Measurements from ENCODE around the gene KIF26B.

The KIF26B gene

DNA sequence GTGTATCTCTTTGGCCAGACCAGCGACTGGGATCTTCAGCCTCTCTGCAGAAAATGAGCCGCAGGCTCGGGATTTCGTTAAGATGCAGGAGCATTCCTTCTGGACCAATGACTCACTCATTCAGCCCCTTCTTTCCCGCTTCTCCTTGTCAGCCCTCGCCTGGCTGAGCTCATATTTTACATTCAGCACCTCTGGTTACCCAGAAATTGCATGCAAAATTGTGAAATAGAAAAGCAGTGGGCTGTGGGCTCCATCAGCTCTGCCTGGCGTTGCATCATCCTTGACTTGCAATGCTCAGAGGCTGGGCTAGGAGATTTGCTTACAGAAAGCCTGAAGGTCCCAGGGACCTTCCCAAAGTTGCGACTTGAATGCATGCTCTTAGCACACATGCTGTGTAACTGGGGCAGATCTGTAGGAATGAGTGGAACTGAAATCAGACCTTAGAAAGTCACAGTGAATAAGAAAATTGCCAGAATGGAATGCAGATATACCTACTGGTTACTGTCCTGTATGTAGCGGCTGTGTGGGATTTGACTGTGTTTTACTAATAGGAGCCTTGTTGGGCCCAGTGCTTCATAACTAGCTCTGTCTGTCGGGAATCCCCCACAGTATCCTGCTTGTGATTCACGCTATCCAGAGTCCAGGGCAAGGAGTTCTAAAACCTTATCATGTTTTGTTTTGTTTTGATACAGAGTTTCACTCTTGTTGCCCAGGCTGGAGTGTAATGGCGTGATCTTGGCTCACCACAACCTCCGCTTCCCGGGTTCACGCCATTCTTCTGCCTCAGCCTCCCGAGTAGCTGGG is 444.8 kb downstream of the KIF26B start:
- H3K4me2 ChIP-seq (ENCODE audit: low read depth, low read length, poor library complexity, severe bottlenecking), result no peak overlapping the region
- no peak overlapping the region for H3K9ac ChIP-seq (ENCODE audit: low read length)

DNA sequence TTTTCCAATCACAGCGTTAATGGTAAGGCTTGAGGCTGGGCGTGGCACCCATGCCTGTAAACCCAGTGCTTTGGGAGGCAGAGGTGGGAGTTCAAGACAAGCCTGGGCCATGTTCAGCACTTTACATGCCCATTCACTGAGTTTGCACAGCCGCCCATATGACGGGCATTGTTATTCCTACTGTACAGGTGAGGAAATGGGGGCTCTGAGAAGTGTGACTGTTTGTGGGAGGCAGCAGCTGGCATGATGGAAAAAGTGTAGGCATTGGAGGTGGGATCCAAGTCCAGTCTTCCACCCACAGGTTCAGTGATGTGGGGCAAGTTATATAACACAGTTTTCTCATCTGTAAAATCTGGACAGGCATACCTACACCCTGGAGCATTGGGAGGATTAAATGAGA is 445.9 kb downstream of the KIF26B start:
- no peaks in the 10 kb centered on the region for H3K36me3 ChIP-seq (ENCODE audit: low read length)
- H3K9me2 ChIP-seq (replicated peaks; ENCODE audit: insufficient read depth, low read length), result no peaks in the 10 kb centered on the region
- no peaks in the 10 kb centered on the region for H3K9me3 ChIP-seq (ENCODE audit: insufficient read depth, low read length)
- H3K4me3 ChIP-seq (ENCODE audit: insufficient read depth, low read length, poor library complexity, severe bottlenecking), result no peak overlapping the region
- H3F3A ChIP-seq (ENCODE audit: insufficient read depth), result no peaks in the 10 kb centered on the region
- H3K79me2 ChIP-seq (ENCODE audit: insufficient read depth, low read length), result no peaks in the 10 kb centered on the region
- H3K27me3 ChIP-seq (ENCODE audit: low read length), result no peaks in the 10 kb centered on the region
- no peak overlapping the region for H3K9ac ChIP-seq (ENCODE audit: low read length)
- H4K20me1 ChIP-seq (ENCODE audit: low read depth, low read length), result no peaks in the 10 kb centered on the region
- H2AFZ ChIP-seq (ENCODE audit: low read depth, low read length, severe bottlenecking), result no peak overlapping the region
- no peak overlapping the region for H3K27ac ChIP-seq (ENCODE audit: low read depth, low read length)
- TF ChIP-seq EZH2phosphoT487 (conservative IDR thresholded peaks at IDR 0.05; ENCODE audit: low read length), result no peak
- TF ChIP-seq, protein P1, sequence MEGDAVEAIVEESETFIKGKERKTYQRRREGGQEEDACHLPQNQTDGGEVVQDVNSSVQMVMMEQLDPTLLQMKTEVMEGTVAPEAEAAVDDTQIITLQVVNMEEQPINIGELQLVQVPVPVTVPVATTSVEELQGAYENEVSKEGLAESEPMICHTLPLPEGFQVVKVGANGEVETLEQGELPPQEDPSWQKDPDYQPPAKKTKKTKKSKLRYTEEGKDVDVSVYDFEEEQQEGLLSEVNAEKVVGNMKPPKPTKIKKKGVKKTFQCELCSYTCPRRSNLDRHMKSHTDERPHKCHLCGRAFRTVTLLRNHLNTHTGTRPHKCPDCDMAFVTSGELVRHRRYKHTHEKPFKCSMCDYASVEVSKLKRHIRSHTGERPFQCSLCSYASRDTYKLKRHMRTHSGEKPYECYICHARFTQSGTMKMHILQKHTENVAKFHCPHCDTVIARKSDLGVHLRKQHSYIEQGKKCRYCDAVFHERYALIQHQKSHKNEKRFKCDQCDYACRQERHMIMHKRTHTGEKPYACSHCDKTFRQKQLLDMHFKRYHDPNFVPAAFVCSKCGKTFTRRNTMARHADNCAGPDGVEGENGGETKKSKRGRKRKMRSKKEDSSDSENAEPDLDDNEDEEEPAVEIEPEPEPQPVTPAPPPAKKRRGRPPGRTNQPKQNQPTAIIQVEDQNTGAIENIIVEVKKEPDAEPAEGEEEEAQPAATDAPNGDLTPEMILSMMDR (IDR thresholded peaks at IDR 0.05; ENCODE audit: insufficient read depth, low read length, poor library complexity, severe bottlenecking), result no peak
- no peak overlapping the region for H3K4me2 ChIP-seq (ENCODE audit: low read depth, low read length, poor library complexity, severe bottlenecking)

More for the DNA sequence above, 444.8 kb downstream of the KIF26B start:
- H4K20me1 ChIP-seq (ENCODE audit: low read depth, low read length), result no peaks in the 10 kb centered on the region
- no peaks in the 10 kb centered on the region for H3K9me3 ChIP-seq (ENCODE audit: insufficient read depth, low read length)
- no peaks in the 10 kb centered on the region for H3K9me2 ChIP-seq (replicated peaks; ENCODE audit: insufficient read depth, low read length)
- no peaks in the 10 kb centered on the region for H3K36me3 ChIP-seq (ENCODE audit: low read length)
- H3F3A ChIP-seq (ENCODE audit: insufficient read depth), result no peaks in the 10 kb centered on the region
- no peaks in the 10 kb centered on the region for H3K27me3 ChIP-seq (ENCODE audit: low read length)
- H2AFZ ChIP-seq (ENCODE audit: low read depth, low read length, severe bottlenecking), result no peak overlapping the region
- no peak overlapping the region for H3K4me3 ChIP-seq (ENCODE audit: insufficient read depth, low read length, poor library complexity, severe bottlenecking)
- no peak for TF ChIP-seq EZH2phosphoT487 (conservative IDR thresholded peaks at IDR 0.05; ENCODE audit: low read length)
- TF ChIP-seq, protein P1 (IDR thresholded peaks at IDR 0.05; ENCODE audit: insufficient read depth, low read length, poor library complexity, severe bottlenecking), result no peak
- H3K27ac ChIP-seq (ENCODE audit: low read depth, low read length), result no peak overlapping the region
- H3K79me2 ChIP-seq (ENCODE audit: insufficient read depth, low read length), result no peaks in the 10 kb centered on the region

DNA sequence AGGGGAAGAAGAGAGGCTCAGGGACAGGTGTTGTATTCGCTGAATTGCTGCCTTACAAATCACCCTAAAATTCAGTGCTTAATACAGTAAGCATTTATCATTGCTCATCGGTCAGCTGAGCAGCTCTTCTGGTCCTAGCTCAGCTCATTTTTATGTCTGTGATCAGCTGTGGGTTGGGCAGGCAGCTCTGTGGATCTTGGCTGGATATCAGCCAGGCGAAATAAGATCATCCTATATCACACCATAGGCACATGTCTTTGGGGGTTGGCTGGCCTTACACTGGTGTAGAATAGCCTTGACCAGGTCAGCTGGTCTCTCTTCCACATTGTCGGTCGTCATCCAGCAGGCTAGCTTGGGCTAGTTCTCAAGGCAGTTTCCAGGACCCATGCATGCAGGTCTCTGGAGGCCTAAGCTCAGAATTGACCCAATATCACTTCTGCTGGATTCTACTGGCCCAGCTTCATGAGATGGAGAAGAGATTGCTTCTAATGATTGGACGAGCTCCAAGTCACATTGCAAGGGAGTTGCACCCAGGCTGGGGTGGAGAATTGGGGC is 448.6 kb downstream of the KIF26B start:
- H2AFZ ChIP-seq (ENCODE audit: low read depth, low read length, severe bottlenecking), result no peak overlapping the region
- no peaks in the 10 kb centered on the region for H3K27me3 ChIP-seq (ENCODE audit: low read length)
- H3K9me2 ChIP-seq (replicated peaks; ENCODE audit: insufficient read depth, low read length), result no peaks in the 10 kb centered on the region
- no peaks in the 10 kb centered on the region for H3K9me3 ChIP-seq (ENCODE audit: insufficient read depth, low read length)
- no peaks in the 10 kb centered on the region for H3K79me2 ChIP-seq (ENCODE audit: insufficient read depth, low read length)
- H3K36me3 ChIP-seq (ENCODE audit: low read length), result no peaks in the 10 kb centered on the region
- no peaks in the 10 kb centered on the region for H4K20me1 ChIP-seq (ENCODE audit: low read depth, low read length)
- no peak for TF ChIP-seq EZH2phosphoT487 (conservative IDR thresholded peaks at IDR 0.05; ENCODE audit: low read length)
- TF ChIP-seq, protein P1 (IDR thresholded peaks at IDR 0.05; ENCODE audit: insufficient read depth, low read length, poor library complexity, severe bottlenecking), result no peak
- H3K27ac ChIP-seq (ENCODE audit: low read depth, low read length), result no peak overlapping the region
- no peak overlapping the region for H3K9ac ChIP-seq (ENCODE audit: low read length)
- no peak overlapping the region for H3K4me2 ChIP-seq (ENCODE audit: low read depth, low read length, poor library complexity, severe bottlenecking)
- H3K4me3 ChIP-seq (ENCODE audit: insufficient read depth, low read length, poor library complexity, severe bottlenecking), result no peak overlapping the region
- H3F3A ChIP-seq (ENCODE audit: insufficient read depth), result no peaks in the 10 kb centered on the region

Measured in SU-DHL-6 (cell line).